Fibroblast of lung (primary cell): Measurements from ENCODE around the gene TENM4.

Experiments used
- EZH2 ChIP-seq: IDR thresholded peaks from 2 replicates; pipeline ENCODE4 v1.5.1; 2012; ENCODE audit warnings: low read length, control low read depth, mild to moderate bottlenecking; ENCODE audit errors: missing control alignments
- TF ChIP-seq, protein P1 (sequence below), 2 donors: IDR thresholded peaks in 1 of 2; conservative IDR thresholded peaks in 1 of 2; 1 replicate in 1 of 2; 2 replicates in 1 of 2; pipeline ENCODE4 v1.5.1; 2011 to 2012; ENCODE audit warnings: low read length in 2 of 2, control low read depth in 1 of 2, inconsistent platforms in 1 of 2, low read depth in 1 of 2, mild to moderate bottlenecking in 1 of 2

DNA sequence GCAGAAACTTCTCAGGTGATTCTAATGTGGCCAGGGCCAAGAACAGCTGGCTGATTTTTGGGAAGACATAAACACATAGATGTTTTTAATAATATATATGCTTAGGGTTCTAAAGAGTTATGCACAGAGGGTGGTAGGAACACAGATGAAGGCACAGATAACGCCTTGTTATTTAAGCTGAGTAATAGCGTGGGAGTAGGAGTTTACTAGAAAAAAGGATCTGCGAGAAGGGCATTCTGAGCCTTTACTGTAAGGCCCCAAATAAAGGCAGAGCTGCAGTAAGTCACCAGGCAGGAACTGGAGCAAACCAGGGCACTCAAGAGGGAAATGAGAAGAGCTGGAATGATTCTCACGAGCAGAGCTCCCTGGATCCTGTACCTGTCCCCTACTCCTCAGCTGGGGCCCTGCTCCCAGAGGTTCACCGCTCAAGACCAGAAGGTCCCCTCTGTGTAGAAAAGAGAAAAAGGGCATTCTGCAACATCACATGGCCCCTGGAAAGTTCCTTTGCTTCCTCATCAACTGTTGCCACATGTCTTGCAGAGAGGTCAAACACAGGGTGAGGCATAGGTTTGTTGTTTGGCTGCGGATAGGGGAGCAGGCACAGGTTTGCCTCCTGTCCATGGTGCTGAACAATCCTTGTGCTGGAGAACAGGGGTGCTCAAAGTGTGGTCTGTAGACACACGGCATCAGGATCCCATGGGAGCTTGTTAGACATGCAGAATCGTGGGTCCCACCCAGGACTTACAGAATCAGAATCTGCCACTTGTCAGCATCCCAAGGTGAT is 125.7 kb downstream of the TENM4 start:
- TF ChIP-seq, protein P1, sequence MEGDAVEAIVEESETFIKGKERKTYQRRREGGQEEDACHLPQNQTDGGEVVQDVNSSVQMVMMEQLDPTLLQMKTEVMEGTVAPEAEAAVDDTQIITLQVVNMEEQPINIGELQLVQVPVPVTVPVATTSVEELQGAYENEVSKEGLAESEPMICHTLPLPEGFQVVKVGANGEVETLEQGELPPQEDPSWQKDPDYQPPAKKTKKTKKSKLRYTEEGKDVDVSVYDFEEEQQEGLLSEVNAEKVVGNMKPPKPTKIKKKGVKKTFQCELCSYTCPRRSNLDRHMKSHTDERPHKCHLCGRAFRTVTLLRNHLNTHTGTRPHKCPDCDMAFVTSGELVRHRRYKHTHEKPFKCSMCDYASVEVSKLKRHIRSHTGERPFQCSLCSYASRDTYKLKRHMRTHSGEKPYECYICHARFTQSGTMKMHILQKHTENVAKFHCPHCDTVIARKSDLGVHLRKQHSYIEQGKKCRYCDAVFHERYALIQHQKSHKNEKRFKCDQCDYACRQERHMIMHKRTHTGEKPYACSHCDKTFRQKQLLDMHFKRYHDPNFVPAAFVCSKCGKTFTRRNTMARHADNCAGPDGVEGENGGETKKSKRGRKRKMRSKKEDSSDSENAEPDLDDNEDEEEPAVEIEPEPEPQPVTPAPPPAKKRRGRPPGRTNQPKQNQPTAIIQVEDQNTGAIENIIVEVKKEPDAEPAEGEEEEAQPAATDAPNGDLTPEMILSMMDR (conservative IDR thresholded peaks at IDR 0.05 in 1 of 2, IDR thresholded peaks at IDR 0.05 in 1 of 2; ENCODE audit: low read depth in 1 of 2, low read length in 2 of 2) = no peak
- no peak for TF ChIP-seq EZH2
